Measurements from ENCODE around the gene SGSM2. TPM values are rescaled to one million over a fixed set of nuclear protein-coding genes. Genes with fewer than 3 reads are reported as not detected.

The SGSM2 gene
- total and polyA plus RNA-seq, 4 donors, result 5.5 to 17.5 (median 12.4) TPM

- H3K36me3 ChIP-seq (ENCODE audit: control insufficient read depth in 4 of 4, insufficient read depth in 3 of 4, low read depth in 1 of 4, low read length in 3 of 4), result peaks cover 0 to 6% (median 0%) of the 10 kb centered on the region in 4 donors
- H3K9me3 ChIP-seq (ENCODE audit: control insufficient read depth in 4 of 4, low read length in 3 of 4), result no peaks in the 10 kb centered on the region
- H3K9ac ChIP-seq (ENCODE audit: low read depth in 1 of 2, low read length in 2 of 2), result no peak overlapping the region
- no peak overlapping the region for H3K27ac ChIP-seq (ENCODE audit: low read depth in 1 of 2, low read length in 2 of 2)
- no peak for TF ChIP-seq FOXA1 (IDR thresholded peaks at IDR 0.05)
- no peak for TF ChIP-seq RXRA (IDR thresholded peaks at IDR 0.05)
- TF ChIP-seq HNF4G (IDR thresholded peaks at IDR 0.05), result no peak
- TF ChIP-seq ZBTB33 (IDR thresholded peaks at IDR 0.05), result no peak
- no peak for TF ChIP-seq HNF4A (conservative IDR thresholded peaks at IDR 0.05)
- no peak for TF ChIP-seq YY1 (IDR thresholded peaks at IDR 0.05)
- TF ChIP-seq MAX (IDR thresholded peaks at IDR 0.05), result no peak
- TF ChIP-seq NR2F2 (IDR thresholded peaks at IDR 0.05), result no peak
- TF ChIP-seq EGR1 (IDR thresholded peaks at IDR 0.05; ENCODE audit: low read depth in 2 of 2), result no peak
- TF ChIP-seq SP1 (IDR thresholded peaks at IDR 0.05), result no peak
- H3K4me1 ChIP-seq (ENCODE audit: control insufficient read depth in 4 of 4, insufficient read depth in 4 of 4, low read length in 3 of 4), result peaks cover 0 to 3% (median 0%) of the 10 kb centered on the region in 4 donors
- H3K27me3 ChIP-seq (ENCODE audit: control insufficient read depth in 4 of 4, insufficient read depth in 4 of 4, low read length in 3 of 4), result no peaks in the 10 kb centered on the region
- DNase-seq (ENCODE audit: low spot score), result no peak
- H3K4me3 ChIP-seq (ENCODE audit: low read depth in 1 of 3, low read length in 3 of 3), result no peak overlapping the region
- 94% methylated on average over 7 of the region's 7 CpGs for WGBS
Observed at GRCh38 chr17:2410951-2411350, 73.7 kb downstream of the SGSM2 start.

- Histone ChIP-seq H3K27me3 (ENCODE audit: control insufficient read depth in 4 of 4, insufficient read depth in 4 of 4, low read length in 3 of 4) (no peaks in the 10 kb centered on the region), H3K9ac (ENCODE audit: low read depth in 1 of 2, low read length in 2 of 2) (no peak overlapping the region), H3K9me3 (ENCODE audit: control insufficient read depth in 4 of 4, low read length in 3 of 4) (no peaks in the 10 kb centered on the region), H3K4me1 (ENCODE audit: control insufficient read depth in 4 of 4, insufficient read depth in 4 of 4, low read length in 3 of 4) (peaks cover 0 to 3% (median 0%) of the 10 kb centered on the region in 4 donors), H3K4me3 (ENCODE audit: low read depth in 1 of 3, low read length in 3 of 3) (no peak overlapping the region), H3K36me3 (ENCODE audit: control insufficient read depth in 4 of 4, insufficient read depth in 3 of 4, low read depth in 1 of 4, low read length in 3 of 4) (peaks cover 0 to 6% (median 0%) of the 10 kb centered on the region in 4 donors), H3K27ac (ENCODE audit: low read depth in 1 of 2, low read length in 2 of 2) (no peak overlapping the region)
- 75% methylated on average over 2 of the region's 2 CpGs for WGBS
- no peak for TF ChIP-seq CTCF (IDR thresholded peaks at IDR 0.05; ENCODE audit: low read depth, low read length, missing input control)
- no peak for TF ChIP-seq REST (IDR thresholded peaks at IDR 0.05)
- TF ChIP-seq TAF1 (conservative IDR thresholded peaks at IDR 0.05), result no peak
- TF ChIP-seq SP1 (IDR thresholded peaks at IDR 0.05), result no peak
- TF ChIP-seq RAD21 (IDR thresholded peaks at IDR 0.05), result no peak
- DNase-seq (ENCODE audit: low spot score), result no peak
Observed at GRCh38 chr17:2412561-2413021, 75.3 kb downstream of the SGSM2 start.

All from liver (tissue), 9 donors.